Calu3 (cell line): ENCODE measurements around the gene PDE6H. TPM values are rescaled to one million over a fixed set of nuclear protein-coding genes. Genes with fewer than 3 reads are reported as not detected.

Source experiments
- BruUV-seq: library from RNA; stranded (reverse); fragments of 400-500 nt; replicated peaks from 2 replicates; lab custom pipeline; 2021; lab: Mats Ljungman, UMichigan
- CTCF ChIA-PET: fragments of 300-600 bp; sonication (Branson Sonifier 250); formaldehyde crosslinking; loops from one replicate; lab custom pipeline; 2022; ENCODE audit warnings: antibody characterized with exemption; lab: Charles Lee
- DNase-seq: peaks from one replicate; pipeline ENCODE4 v3.0.0; 2022
- H3K27ac Mint-ChIP-seq: one replicate; pipeline ENCODE4 v1.8.0; 2022; ENCODE audit warnings: mixed read lengths; ENCODE audit not compliant: unreplicated experiment
- H3K27me3 Mint-ChIP-seq: one replicate; pipeline ENCODE4 v1.8.0; 2022; ENCODE audit warnings: mixed read lengths; ENCODE audit not compliant: unreplicated experiment
- H3K36me3 Mint-ChIP-seq: one replicate; pipeline ENCODE4 v1.8.0; 2022; ENCODE audit warnings: mild to moderate bottlenecking, moderate library complexity, mixed read lengths; ENCODE audit not compliant: insufficient read depth, unreplicated experiment
- H3K4me1 Mint-ChIP-seq: one replicate; pipeline ENCODE4 v1.8.0; 2022; ENCODE audit warnings: mild to moderate bottlenecking, low read depth, mixed read lengths; ENCODE audit not compliant: unreplicated experiment
- H3K4me3 Mint-ChIP-seq: one replicate; pipeline ENCODE4 v1.8.0; 2022; ENCODE audit warnings: mild to moderate bottlenecking, low read depth, moderate library complexity, mixed read lengths; ENCODE audit not compliant: unreplicated experiment
- H3K9me3 Mint-ChIP-seq: one replicate; pipeline ENCODE4 v1.8.0; 2022; ENCODE audit warnings: low read depth, mixed read lengths; ENCODE audit not compliant: unreplicated experiment
- intact Hi-C: fragments of 100-400 bp; cut with micrococcal nuclease; formaldehyde crosslinking; loops from one replicate; pipeline ENCODE4 v1.10.0; 2022; ENCODE audit not compliant: unreplicated experiment
- total RNA-seq: library from RNA; stranded (reverse); gene quantifications from 2 replicates; pipeline ENCODE4 v1.2.3, GENCODE V29; 2022
- TF ChIP-seq, protein P1 (sequence below): fragments of 200-600 bp; IDR thresholded peaks from one replicate; pipeline ENCODE4 v1.8.0; 2022; ENCODE audit warnings: antibody characterized with exemption; ENCODE audit not compliant: unreplicated experiment

The PDE6H gene
- total RNA-seq, 1 experiment from 2014 or later: not detected

DNA sequence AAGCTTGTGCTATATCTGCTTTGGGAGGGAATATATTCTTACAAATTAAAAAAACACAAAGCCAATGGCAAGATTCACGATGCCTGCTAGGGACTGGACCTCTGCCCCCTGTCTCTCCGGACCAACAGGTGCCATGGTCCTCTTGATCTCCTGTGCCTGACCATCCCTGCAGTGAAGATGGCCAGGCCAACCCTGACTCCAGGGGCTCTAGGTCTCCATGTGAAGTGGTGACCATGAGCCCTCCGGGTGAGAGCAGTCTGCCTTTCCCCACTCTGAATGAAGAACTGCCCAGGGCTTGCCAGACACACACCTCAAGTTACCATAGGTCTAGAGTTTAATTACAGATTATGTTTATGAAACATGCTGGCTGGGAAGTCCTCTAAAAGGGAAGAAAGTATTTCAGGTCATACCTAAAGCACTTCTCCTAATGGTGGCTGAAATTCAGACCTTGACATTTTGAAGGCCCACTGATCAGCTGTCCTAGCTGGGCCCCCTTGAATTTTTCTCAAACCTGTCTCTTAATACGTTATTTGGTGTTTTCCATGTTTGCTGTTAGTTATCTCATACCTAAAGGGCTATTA is 12.8 kb upstream of the PDE6H start:
- no peaks in the 10 kb centered on the region for H3K36me3 Mint-ChIP-seq
- TF ChIP-seq, protein P1, sequence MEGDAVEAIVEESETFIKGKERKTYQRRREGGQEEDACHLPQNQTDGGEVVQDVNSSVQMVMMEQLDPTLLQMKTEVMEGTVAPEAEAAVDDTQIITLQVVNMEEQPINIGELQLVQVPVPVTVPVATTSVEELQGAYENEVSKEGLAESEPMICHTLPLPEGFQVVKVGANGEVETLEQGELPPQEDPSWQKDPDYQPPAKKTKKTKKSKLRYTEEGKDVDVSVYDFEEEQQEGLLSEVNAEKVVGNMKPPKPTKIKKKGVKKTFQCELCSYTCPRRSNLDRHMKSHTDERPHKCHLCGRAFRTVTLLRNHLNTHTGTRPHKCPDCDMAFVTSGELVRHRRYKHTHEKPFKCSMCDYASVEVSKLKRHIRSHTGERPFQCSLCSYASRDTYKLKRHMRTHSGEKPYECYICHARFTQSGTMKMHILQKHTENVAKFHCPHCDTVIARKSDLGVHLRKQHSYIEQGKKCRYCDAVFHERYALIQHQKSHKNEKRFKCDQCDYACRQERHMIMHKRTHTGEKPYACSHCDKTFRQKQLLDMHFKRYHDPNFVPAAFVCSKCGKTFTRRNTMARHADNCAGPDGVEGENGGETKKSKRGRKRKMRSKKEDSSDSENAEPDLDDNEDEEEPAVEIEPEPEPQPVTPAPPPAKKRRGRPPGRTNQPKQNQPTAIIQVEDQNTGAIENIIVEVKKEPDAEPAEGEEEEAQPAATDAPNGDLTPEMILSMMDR: no peak

DNA sequence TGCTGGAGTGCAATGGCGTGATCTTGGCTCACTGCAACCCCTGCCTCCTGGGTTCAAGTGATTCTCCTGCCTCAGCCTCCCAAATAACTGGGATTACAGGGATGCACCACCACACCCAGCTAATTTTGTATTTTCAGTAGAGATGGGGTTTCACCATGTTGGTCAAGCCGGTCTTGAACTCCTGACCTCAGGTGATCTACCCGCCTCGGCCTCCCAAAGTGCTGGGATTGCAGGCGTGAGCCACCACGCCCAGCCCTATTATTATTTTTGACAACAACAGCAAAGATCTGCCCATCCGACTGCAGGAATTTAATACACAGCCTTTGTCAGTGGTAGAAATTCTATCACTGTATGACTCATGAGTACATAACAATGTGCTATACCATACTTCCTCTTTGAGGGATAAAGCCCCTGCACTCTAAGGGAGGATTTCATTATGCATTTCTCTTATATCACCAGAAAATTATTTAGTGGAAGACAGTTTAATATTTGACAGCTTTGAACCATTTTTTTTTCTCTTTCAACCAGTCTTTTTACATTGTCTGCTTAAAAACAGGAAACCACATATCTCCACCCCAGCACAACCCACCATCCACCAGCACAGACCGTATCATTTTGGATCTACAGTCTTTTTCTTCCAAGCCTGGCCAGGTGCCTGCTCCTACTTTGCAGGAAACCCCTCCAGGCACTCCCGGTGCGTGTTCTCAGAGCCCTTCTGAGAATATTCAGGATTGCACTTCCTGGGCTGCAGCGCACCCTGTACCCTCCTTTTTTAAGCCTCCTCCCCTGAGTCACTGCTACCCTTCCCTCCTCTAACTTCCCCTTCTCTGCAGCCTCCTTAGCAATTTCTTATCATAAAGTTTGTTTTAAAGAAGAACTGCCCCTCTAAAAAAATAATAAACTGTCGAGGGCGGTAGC is 12.0 kb upstream of the PDE6H start:
- CTCF ChIA-PET: no interaction called here
- H3K4me1 Mint-ChIP-seq: peaks cover 11% of the 10 kb centered on the region
- no TSS peak for BruUV-seq
- peak; percentile 30 for DNase-seq
- intact Hi-C loops: no loop called here
- no peaks in the 10 kb centered on the region for H3K27me3 Mint-ChIP-seq
- no peaks in the 10 kb centered on the region for H3K36me3 Mint-ChIP-seq
- TF ChIP-seq, protein P1: no peak
- peak overlapping the region; percentile 66 for H3K4me3 Mint-ChIP-seq
- H3K27ac Mint-ChIP-seq: peak overlapping the region; percentile 60
- H3K9me3 Mint-ChIP-seq: no peaks in the 10 kb centered on the region

More for the DNA sequence above, 12.8 kb upstream of the PDE6H start:
- CTCF ChIA-PET: no interaction called here
- Mint-ChIP-seq H3K4me1 (peaks cover 11% of the 10 kb centered on the region), H3K9me3 (no peaks in the 10 kb centered on the region), H3K27me3 (no peaks in the 10 kb centered on the region), H3K27ac (no peak overlapping the region), H3K4me3 (no peak overlapping the region)
- no peak for DNase-seq
- no TSS peak for BruUV-seq
- intact Hi-C loops: no loop called here

DNA sequence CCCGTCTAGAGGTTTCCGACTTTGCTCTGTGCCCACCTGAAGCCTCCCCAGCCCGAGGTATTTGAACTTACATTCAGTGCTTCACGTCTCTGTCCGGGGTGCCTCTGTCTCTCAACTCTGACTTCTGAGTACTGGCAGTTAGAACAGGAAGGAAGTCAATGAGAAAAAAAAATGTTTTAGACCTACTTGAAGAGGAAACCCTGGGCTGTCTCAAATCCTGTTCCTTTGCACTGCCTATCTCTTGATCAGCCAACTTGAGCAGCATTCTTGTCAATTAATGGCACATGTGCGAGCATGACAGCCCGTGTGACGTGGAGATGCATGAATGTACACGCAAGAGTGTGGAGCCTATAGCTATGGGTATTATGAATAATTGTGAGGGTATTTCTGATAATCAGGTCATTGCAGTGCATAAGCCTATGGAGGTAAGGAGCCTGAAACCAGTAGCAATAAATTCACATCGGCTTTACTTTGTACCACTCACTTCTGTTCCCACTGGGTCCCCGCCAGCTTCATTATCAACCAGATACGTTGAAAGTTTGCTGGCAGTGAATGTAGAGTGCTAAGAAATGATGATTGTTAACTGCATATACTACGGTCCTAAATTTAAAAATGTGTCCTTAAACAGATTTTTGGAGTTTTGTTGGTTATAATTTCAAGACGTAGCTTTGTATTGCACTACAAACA is 11.2 kb upstream of the PDE6H start, which contains the start of gene ARHGDIB:
TSS of gene ARHGDIB (minus strand) at position 136 of the 687 bp plus-strand sequence. CDS start 10,889 bp downstream, outside the sequence.
- Mint-ChIP-seq H3K36me3 (no peaks in the 10 kb centered on the region), H3K27me3 (no peaks in the 10 kb centered on the region), H3K4me1 (peaks cover 11% of the 10 kb centered on the region), H3K27ac (peak within 1 kb of the TSS; percentile 60), H3K9me3 (no peaks in the 10 kb centered on the region), H3K4me3 (peak within 1 kb of the TSS; percentile 66)
- CTCF ChIA-PET: no interaction called here
- BruUV-seq: no TSS peak
- TF ChIP-seq, protein P1: no peak
- intact Hi-C loops: no loop called here
- no peak for DNase-seq

DNA sequence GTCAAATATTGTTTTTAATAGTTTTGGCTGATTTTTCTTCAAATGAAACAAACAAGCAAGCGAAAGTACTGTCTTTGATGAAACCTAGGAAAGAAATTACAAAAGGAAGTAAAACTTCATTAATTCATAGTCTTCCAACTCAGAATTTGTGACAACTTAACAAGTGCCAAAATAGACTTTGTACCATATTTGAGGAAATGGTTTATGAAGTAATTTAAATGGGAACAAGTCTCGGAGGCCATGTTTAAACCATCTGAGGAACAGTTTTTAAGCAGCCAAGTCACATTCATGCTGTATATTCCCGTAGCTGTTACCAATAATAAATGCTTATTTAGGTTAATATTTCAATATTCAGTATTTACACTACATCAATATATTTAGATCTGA is 10.7 kb upstream of the PDE6H start:
- CTCF ChIA-PET: no interaction called here
- DNase-seq: no peak
- no peak overlapping the region for H3K27ac Mint-ChIP-seq
- no peaks in the 10 kb centered on the region for H3K27me3 Mint-ChIP-seq
- no peak overlapping the region for H3K4me3 Mint-ChIP-seq
- peaks cover 11% of the 10 kb centered on the region for H3K4me1 Mint-ChIP-seq
- H3K9me3 Mint-ChIP-seq: no peaks in the 10 kb centered on the region
- intact Hi-C loops: no loop called here
- no peaks in the 10 kb centered on the region for H3K36me3 Mint-ChIP-seq
- TF ChIP-seq, protein P1: no peak
- no TSS peak for BruUV-seq
